ENCODE results near the gene CMAS.
"Not testable (repeated sequence)": the region's sequence is repeated elsewhere in the genome, so short reads cannot be mapped to it uniquely, and the experiment has no call there.

The CMAS gene

GRCh38 chr12:22046090-22046967 is at the start of gene CMAS:
Gene CMAS, plus strand, starts transcription at chr12:22046218. Its CDS starts 86 bp downstream, at chr12:22046304.
- peaks cover 59% of the 10 kb centered on the region for H3K4me1 Mint-ChIP-seq (ENCODE audit: low read depth)
- DNase-seq: peak; percentile 89
- H3K36me3 Mint-ChIP-seq (ENCODE audit: low read depth): peaks cover 33% of the 10 kb centered on the region
- H3K27me3 Mint-ChIP-seq: no peaks in the 10 kb centered on the region
- peak within 1 kb of the TSS; percentile 93 for H3K27ac Mint-ChIP-seq
- no peaks in the 10 kb centered on the region for H3K9me3 Mint-ChIP-seq
- peak within 1 kb of the TSS; percentile 96 for H3K4me3 Mint-ChIP-seq

DNA sequence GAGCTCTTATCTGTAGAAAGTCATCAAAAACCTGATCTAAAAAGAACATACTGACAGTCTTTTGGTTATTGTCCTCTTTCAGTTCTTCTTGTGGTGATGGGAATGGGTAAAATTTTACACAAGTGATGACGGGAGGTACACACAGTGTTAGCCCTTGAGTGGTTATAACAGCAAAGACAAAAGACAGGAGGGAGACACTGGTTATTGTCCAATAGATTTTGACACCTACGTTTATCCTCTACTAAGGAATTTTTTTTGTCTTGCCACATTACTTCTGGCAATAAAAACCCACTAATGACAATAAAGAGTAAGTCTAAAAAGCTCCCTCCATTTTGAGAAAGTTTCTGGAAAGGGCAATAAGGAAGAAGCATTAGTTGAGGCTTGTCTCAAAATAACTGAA is 47.7 kb upstream of the CMAS start:
- Mint-ChIP-seq H3K4me1 (ENCODE audit: low read depth) (no peaks in the 10 kb centered on the region), H3K4me3 (no peak overlapping the region), H3K9me3 (no peaks in the 10 kb centered on the region), H3K36me3 (ENCODE audit: low read depth) (no peaks in the 10 kb centered on the region), H3K27ac (no peak overlapping the region), H3K27me3 (no peaks in the 10 kb centered on the region)
- DNase-seq: no peak

DNA sequence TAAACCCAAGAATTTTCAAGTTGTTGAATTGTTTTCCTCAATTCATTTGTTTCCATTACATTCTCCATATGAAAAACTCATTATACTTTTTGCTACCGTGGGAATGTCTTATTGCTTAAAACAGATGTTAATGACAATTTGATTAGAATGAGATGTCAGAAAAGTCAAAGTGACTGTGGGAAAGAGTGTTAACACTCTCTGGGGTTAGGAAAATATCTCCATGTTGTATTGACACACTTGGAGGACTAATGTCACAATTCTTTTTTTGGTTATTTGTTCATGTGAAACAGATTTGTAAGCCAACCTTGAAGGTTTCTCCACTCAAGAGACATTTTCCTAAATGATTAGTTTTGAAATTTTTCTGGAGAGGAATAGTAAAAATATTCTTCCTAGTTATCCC is 47.2 kb upstream of the CMAS start:
- H3K9me3 Mint-ChIP-seq: no peaks in the 10 kb centered on the region
- H3K27ac Mint-ChIP-seq: no peak overlapping the region
- H3K4me3 Mint-ChIP-seq: no peak overlapping the region
- H3K4me1 Mint-ChIP-seq (ENCODE audit: low read depth): no peaks in the 10 kb centered on the region
- no peaks in the 10 kb centered on the region for H3K36me3 Mint-ChIP-seq (ENCODE audit: low read depth)
- no peak for DNase-seq
- H3K27me3 Mint-ChIP-seq: no peaks in the 10 kb centered on the region

GRCh38 chr12:22002430-22002829 is 43.6 kb upstream of the CMAS start:
- no peak for DNase-seq
- H3K4me1 Mint-ChIP-seq (ENCODE audit: low read depth): no peaks in the 10 kb centered on the region
- no peak overlapping the region for H3K4me3 Mint-ChIP-seq
- H3K9me3 Mint-ChIP-seq: no peaks in the 10 kb centered on the region
- no peaks in the 10 kb centered on the region for H3K27me3 Mint-ChIP-seq
- H3K36me3 Mint-ChIP-seq (ENCODE audit: low read depth): no peaks in the 10 kb centered on the region
- H3K27ac Mint-ChIP-seq: no peak overlapping the region

- H3K9me3 Mint-ChIP-seq; DNase-seq; H3K36me3 Mint-ChIP-seq (ENCODE audit: low read depth); H3K4me3 Mint-ChIP-seq; H3K27me3 Mint-ChIP-seq; H3K27ac Mint-ChIP-seq; H3K4me1 Mint-ChIP-seq (ENCODE audit: low read depth): not testable (repeated sequence)
Measured at GRCh38 chr12:22007794-22008193, 38.2 kb upstream of the CMAS start.

DNA sequence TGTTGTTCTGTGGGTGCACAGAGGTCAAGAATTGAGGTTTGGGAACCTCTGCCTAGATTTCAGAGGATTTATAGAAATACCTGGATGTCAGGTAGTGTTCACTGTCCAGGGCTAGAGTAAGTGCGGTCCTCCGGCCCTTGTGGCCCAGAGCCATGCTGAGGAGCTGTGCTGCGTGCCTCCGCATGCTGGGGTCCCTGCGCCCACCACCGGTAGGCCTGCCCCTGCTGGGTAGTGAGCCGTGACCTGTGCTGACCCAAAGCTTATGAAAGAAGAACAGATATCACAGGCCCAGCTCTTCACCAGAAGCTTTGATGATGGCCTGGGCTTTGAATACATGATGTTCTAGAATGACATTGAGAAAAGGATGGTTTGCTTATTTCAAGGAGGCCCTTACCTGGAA is 37.8 kb upstream of the CMAS start:
- peaks cover 2% of the 10 kb centered on the region for H3K9me3 Mint-ChIP-seq
- DNase-seq: no peak
- H3K27me3 Mint-ChIP-seq: no peaks in the 10 kb centered on the region
- H3K4me1 Mint-ChIP-seq (ENCODE audit: low read depth): no peaks in the 10 kb centered on the region
- H3K27ac Mint-ChIP-seq: no peak overlapping the region
- H3K4me3 Mint-ChIP-seq: no peak overlapping the region
- no peaks in the 10 kb centered on the region for H3K36me3 Mint-ChIP-seq (ENCODE audit: low read depth)

- Mint-ChIP-seq H3K27ac (no peak overlapping the region), H3K9me3 (peaks cover 2% of the 10 kb centered on the region), H3K27me3 (peaks cover 4% of the 10 kb centered on the region), H3K36me3 (ENCODE audit: low read depth) (no peaks in the 10 kb centered on the region), H3K4me3 (no peak overlapping the region), H3K4me1 (ENCODE audit: low read depth) (peaks cover 4% of the 10 kb centered on the region)
- DNase-seq: no peak
Measured at GRCh38 chr12:22014041-22014782, 31.8 kb upstream of the CMAS start.

DNA sequence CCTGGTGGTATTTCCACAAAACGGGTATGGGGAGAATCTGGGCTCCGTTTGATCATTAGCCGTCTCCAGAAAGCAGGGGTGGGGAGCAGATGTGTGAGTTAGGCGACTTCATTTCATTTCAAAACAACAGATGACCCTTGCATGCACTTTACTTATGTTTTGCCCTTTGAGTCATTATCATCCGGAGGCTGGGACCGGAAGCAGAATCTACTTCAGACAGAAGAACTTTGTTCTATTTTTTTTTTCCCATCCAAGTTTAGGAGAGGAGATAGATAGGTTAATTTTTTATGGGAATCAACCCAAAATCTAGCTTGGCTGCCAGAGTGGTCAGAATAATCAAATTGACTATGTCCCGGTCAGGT is 31.3 kb upstream of the CMAS start:
- no peak for DNase-seq
- H3K9me3 Mint-ChIP-seq: peaks cover 2% of the 10 kb centered on the region
- no peaks in the 10 kb centered on the region for H3K36me3 Mint-ChIP-seq (ENCODE audit: low read depth)
- H3K27ac Mint-ChIP-seq: no peak overlapping the region
- no peak overlapping the region for H3K4me3 Mint-ChIP-seq
- peaks cover 4% of the 10 kb centered on the region for H3K27me3 Mint-ChIP-seq
- peaks cover 4% of the 10 kb centered on the region for H3K4me1 Mint-ChIP-seq (ENCODE audit: low read depth)

GRCh38 chr12:22016982-22017381 is 29.0 kb upstream of the CMAS start:
- no peak for DNase-seq
- H3K4me1 Mint-ChIP-seq (ENCODE audit: low read depth): peaks cover 4% of the 10 kb centered on the region
- peaks cover 4% of the 10 kb centered on the region for H3K27me3 Mint-ChIP-seq
- H3K27ac Mint-ChIP-seq: no peak overlapping the region
- H3K4me3 Mint-ChIP-seq: no peak overlapping the region
- H3K36me3 Mint-ChIP-seq (ENCODE audit: low read depth): no peaks in the 10 kb centered on the region
- H3K9me3 Mint-ChIP-seq: no peaks in the 10 kb centered on the region

- Mint-ChIP-seq H3K27me3 (peaks cover 2% of the 10 kb centered on the region), H3K27ac (no peak overlapping the region), H3K9me3 (no peaks in the 10 kb centered on the region), H3K4me1 (ENCODE audit: low read depth) (peaks cover 4% of the 10 kb centered on the region), H3K36me3 (ENCODE audit: low read depth) (no peaks in the 10 kb centered on the region), H3K4me3 (no peak overlapping the region)
- no peak for DNase-seq
Measured at GRCh38 chr12:22018860-22019259, 27.2 kb upstream of the CMAS start.

DNA sequence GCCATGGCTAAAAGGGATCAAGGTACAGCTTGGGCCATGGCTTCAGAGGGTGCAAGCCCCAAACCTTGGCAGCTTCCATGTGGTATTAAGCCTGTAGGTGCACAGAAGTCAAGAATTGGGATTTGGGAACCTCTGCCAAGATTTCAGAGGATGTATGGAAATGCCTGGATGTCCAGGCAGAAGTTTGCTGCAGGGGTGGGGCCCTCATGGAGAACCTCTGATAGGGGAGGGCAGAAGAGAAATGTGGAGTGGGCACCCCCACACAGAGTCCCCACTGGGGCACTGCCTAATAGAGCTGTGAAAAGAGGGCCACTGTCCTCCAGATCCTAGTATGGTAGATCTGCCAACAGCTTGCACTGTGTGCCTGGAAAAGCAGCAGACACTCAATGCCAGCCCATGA is 22.5 kb upstream of the CMAS start:
- not testable (repeated sequence) for H3K27ac Mint-ChIP-seq; H3K4me3 Mint-ChIP-seq; H3K4me1 Mint-ChIP-seq (ENCODE audit: low read depth); H3K27me3 Mint-ChIP-seq; H3K36me3 Mint-ChIP-seq (ENCODE audit: low read depth); H3K9me3 Mint-ChIP-seq; DNase-seq

DNA sequence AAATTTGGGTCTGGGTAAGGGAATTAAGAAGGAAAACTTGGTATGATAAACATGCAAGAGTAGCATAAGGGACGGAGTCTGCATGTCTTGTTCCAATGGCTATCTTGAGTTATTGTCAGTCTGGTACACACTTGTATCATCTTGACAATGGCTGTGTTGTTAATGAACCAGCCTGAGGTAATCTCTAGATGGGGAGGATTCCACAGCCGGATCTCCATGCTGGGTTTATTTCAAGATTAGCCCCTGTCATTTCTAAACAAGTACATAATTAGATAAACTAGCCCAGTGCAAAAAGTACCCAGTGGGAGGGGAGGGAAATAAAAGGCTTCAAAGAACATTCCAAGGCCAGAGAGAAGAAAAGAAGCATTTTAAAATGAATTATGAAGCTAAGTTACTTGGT is 16.5 kb upstream of the CMAS start:
- Mint-ChIP-seq H3K36me3 (ENCODE audit: low read depth) (no peaks in the 10 kb centered on the region), H3K27me3 (peaks cover 2% of the 10 kb centered on the region), H3K9me3 (no peaks in the 10 kb centered on the region), H3K4me3 (no peak overlapping the region), H3K27ac (no peak overlapping the region), H3K4me1 (ENCODE audit: low read depth) (peaks cover 7% of the 10 kb centered on the region)
- no peak for DNase-seq

GRCh38 chr12:22029991-22030390 is 16.0 kb upstream of the CMAS start:
- H3K4me3 Mint-ChIP-seq: no peak overlapping the region

DNA sequence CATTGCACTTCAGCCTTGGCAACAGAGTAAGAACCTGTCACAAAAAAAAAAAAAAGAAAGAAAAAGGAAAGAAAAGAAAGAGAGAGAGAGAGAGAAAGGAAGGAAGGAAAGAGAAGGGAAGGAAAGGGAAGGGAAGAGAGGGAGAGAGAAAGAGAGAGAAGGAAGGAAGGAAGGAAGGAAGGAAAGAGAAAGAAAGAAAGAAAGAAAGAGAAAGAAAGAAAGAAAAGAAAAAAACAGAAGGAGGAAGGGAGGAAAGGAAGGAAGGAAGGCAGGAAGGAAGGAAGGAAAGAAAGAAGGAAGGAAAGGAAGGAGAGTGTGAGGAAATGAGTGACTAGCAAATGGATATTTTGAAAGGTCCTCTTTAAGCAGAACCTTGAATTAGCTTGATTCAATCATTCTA is 13.3 kb upstream of the CMAS start:
- no peaks in the 10 kb centered on the region for H3K27me3 Mint-ChIP-seq
- H3K9me3 Mint-ChIP-seq: no peaks in the 10 kb centered on the region
- DNase-seq: no peak
- peaks cover 9% of the 10 kb centered on the region for H3K4me1 Mint-ChIP-seq (ENCODE audit: low read depth)
- H3K36me3 Mint-ChIP-seq (ENCODE audit: low read depth): no peaks in the 10 kb centered on the region
- H3K27ac Mint-ChIP-seq: no peak overlapping the region
- no peak overlapping the region for H3K4me3 Mint-ChIP-seq

More at GRCh38 chr12:22029991-22030390, 16.0 kb upstream of the CMAS start:
- peaks cover 12% of the 10 kb centered on the region for H3K4me1 Mint-ChIP-seq (ENCODE audit: low read depth)
- H3K9me3 Mint-ChIP-seq: no peaks in the 10 kb centered on the region
- no peaks in the 10 kb centered on the region for H3K36me3 Mint-ChIP-seq (ENCODE audit: low read depth)
- H3K27ac Mint-ChIP-seq: no peak overlapping the region
- peaks cover 2% of the 10 kb centered on the region for H3K27me3 Mint-ChIP-seq
- no peak for DNase-seq
